K562 (cell line): ENCODE measurements around the gene BRME1. TPM values are rescaled to one million over a fixed set of nuclear protein-coding genes. Genes with fewer than 3 reads are reported as not detected.

Source experiments
- ARHGAP35 ChIP-seq: fragments of 450-650 bp; IDR thresholded peaks from 2 replicates; pipeline ENCODE4 v1.6.1; 2018; ENCODE audit not compliant: partially characterized antibody
- ARID1B ChIP-seq: fragments of 450-650 bp; IDR thresholded peaks from 2 replicates; pipeline ENCODE4 v1.6.1; 2016; ENCODE audit warnings: antibody characterized with exemption, mild to moderate bottlenecking, inconsistent platforms
- ATF1 ChIP-seq, 2 experiments: fragments of 450-650 bp in 1 of 2; IDR thresholded peaks; 2 replicates each; pipeline ENCODE4 v1.6.1; 2016; ENCODE audit warnings: missing compliant biosample characterization in 1 of 2, missing genetic modification characterization in 1 of 2
- BRD4 ChIP-seq: fragments of 200-600 bp; sonication (generic); IDR thresholded peaks from 2 replicates; pipeline ENCODE4 v1.6.1; 2017; ENCODE audit warnings: inconsistent platforms
- DNMT1 ChIP-seq: fragments of 450-650 bp; IDR thresholded peaks from 2 replicates; pipeline ENCODE4 v1.6.1; 2016; ENCODE audit warnings: antibody characterized with exemption, mild to moderate bottlenecking
- EHMT2 ChIP-seq: fragments of 450-650 bp; IDR thresholded peaks from 2 replicates; pipeline ENCODE4 v1.6.1; 2018; ENCODE audit warnings: antibody characterized with exemption
- FOXA3 ChIP-seq, 2 experiments: fragments of 450-650 bp in 1 of 2; sonication (generic) in 1 of 2; formaldehyde crosslinking; IDR thresholded peaks in 1 of 2; conservative IDR thresholded peaks in 1 of 2; 2 replicates each; pipeline versions ENCODE4 v1.4.0 to v1.8.0; 2020 to 2022; ENCODE audit warnings: mild to moderate bottlenecking in 2 of 2, missing genetic modification reagents in 1 of 2
- HNRNPL ChIP-seq: fragments of 200-400 bp; formaldehyde crosslinking; IDR thresholded peaks from 2 replicates; pipeline ENCODE4 v1.6.1; 2017; ENCODE audit warnings: low read depth, mild to moderate bottlenecking, low read length
- MTA3 ChIP-seq: fragments of 450-650 bp; formaldehyde crosslinking; IDR thresholded peaks from 2 replicates; pipeline ENCODE4 v1.6.1; 2017; ENCODE audit warnings: mild to moderate bottlenecking, borderline replicate concordance
- SMAD3 ChIP-seq: fragments of 450-650 bp; formaldehyde crosslinking; conservative IDR thresholded peaks from 2 replicates; pipeline ENCODE4 v1.4.0; 2020; ENCODE audit warnings: mild to moderate bottlenecking
- SMARCA4 ChIP-seq: fragments of 450-650 bp; IDR thresholded peaks from 2 replicates; pipeline ENCODE4 v1.6.1; 2016
- SPI1 ChIP-seq: IDR thresholded peaks from 2 replicates; pipeline ENCODE4 v1.6.1; 2011; ENCODE audit warnings: low read depth, low read length, control low read depth, borderline replicate concordance
- SREBF2 ChIP-seq: sonication (generic); formaldehyde crosslinking; IDR thresholded peaks from 2 replicates; pipeline ENCODE4 v1.4.0; 2020; ENCODE audit warnings: mild to moderate bottlenecking, missing genetic modification reagents
- TCF7 ChIP-seq: sonication (generic); IDR thresholded peaks from 2 replicates; pipeline ENCODE4 v1.6.1; 2016; ENCODE audit warnings: antibody characterized with exemption, borderline replicate concordance
- ZNF583 ChIP-seq: fragments of 250-450 bp; sonication (Bioruptor Pico); IDR thresholded peaks from 2 replicates; pipeline ENCODE4 v1.4.0; 2020
- polyA plus RNA-seq, 8 experiments: library from polyadenylated mRNA; depleted of rRNA in 4 of 8; stranded (reverse) in 5 of 8; unstranded in 3 of 8; fragments of >200 nt; fragmentation: Nextera tagmentation in 2 of 8; fragmentation: Illumina TruSeq in 1 of 8; extraction: Ambion mirVana in 2 of 8; extraction: Trizol in 1 of 8; gene quantifications; 2 replicates each; pipeline versions ENCODE4 v1.2.1 to v1.2.3, GENCODE V29; 2011 to 2014; ENCODE audit warnings: inconsistent platforms in 1 of 8, missing spikeins in 1 of 8
- total RNA-seq, 7 experiments: library from RNA; depleted of rRNA in 6 of 7; stranded (reverse); fragments of >200 nt in 6 of 7; fragmentation: Illumina TruSeq in 2 of 7; extraction: Trizol in 2 of 7; gene quantifications; 2 replicates each; pipeline versions ENCODE4 v1.2.1 to v1.2.3, GENCODE V29; 2011 to 2021; ENCODE audit warnings: low replicate concordance in 1 of 7
- TF ChIP-seq, protein P1 (sequence below), 3 experiments: IDR thresholded peaks in 2 of 3; conservative IDR thresholded peaks in 1 of 3; 2 replicates each; pipeline ENCODE4 v1.5.1; 2011 to 2012; ENCODE audit warnings: low read length in 3 of 3, mild to moderate bottlenecking in 3 of 3, control low read depth in 2 of 3, improper control_type of control experiment in 1 of 3, inconsistent platforms in 1 of 3, low read depth in 1 of 3, mixed read lengths in 1 of 3, moderate library complexity in 1 of 3; ENCODE audit not compliant: insufficient read depth in 2 of 3
- TF ChIP-seq, protein P2 (sequence below): sonication (generic); formaldehyde crosslinking; IDR thresholded peaks from 2 replicates; pipeline ENCODE4 v1.8.0; 2022; ENCODE audit warnings: mild to moderate bottlenecking, missing genetic modification reagents
- TF ChIP-seq, protein P3 (sequence below): sonication (generic); formaldehyde crosslinking; IDR thresholded peaks from 2 replicates; pipeline ENCODE4 v1.8.1; 2023; ENCODE audit warnings: mild to moderate bottlenecking, missing genetic modification reagents
- TF ChIP-seq, protein P4 (sequence below): sonication (generic); formaldehyde crosslinking; IDR thresholded peaks from 2 replicates; pipeline ENCODE4 v1.8.0; 2022; ENCODE audit warnings: missing genetic modification reagents, mild to moderate bottlenecking, moderate library complexity, borderline replicate concordance
- TF ChIP-seq, protein P5 (sequence below): fragments of 450-650 bp; IDR thresholded peaks from 2 replicates; pipeline ENCODE4 v1.6.1; 2016; ENCODE audit warnings: mild to moderate bottlenecking

Gene BRME1
- total and polyA plus RNA-seq, 9 of the 15 experiments (the other 6 are each of a cell fraction or from before 2014, with no cell fraction given), result 0.75 to 6.1 (median 3.6) TPM

DNA sequence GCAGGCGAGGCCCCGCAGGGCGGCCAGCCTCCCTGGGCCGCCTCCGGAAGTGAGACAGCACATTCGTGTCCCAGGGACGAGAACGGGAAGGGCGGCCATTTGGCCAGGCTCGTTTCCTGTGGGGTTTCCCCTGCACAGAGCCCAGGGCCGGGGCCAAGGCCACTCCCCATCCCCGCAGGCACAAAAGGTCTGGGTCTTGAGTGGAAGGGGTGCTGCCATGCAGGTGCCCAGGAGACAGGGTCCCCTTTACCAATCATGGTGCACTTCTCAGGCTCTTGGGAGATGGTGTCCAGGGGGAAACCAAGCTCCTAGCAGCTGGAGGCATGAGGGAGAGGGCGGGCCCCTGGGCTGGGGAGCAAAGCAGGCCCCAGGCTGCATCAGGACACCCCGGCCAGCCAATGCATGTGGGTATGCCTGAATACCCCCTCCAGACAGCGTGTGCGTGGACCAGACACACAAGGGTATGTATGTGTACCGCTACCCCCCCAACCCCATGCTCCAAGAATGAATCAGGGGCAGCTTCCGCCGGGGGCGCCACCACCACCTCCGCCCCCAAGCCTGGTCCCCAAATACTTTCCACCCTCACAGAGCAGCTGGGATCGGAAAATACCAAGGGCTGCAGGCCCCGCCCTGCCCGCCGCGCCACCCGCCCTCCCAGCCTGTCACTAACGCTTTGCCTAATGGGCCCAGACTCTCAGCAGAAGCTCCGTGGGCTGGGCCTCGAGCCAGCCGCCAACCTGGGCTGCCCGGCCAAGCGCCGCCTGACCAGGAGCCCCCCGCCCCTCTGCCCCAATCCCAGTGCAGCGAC, 66.6 kb downstream of the BRME1 start (continued):
- TF ChIP-seq TCF7 (0 out of 2 replicates have a peak, but pooled peaks have one; percentile 50), SPI1 (peak; percentile 66; the same call in 1 of the 2 replicates), ARHGAP35 (no peak), FOXA3 (CRISPR knock-in tag; conservative IDR thresholded peaks at IDR 0.05 in 1 of 2, IDR thresholded peaks at IDR 0.05 in 1 of 2) (no peak), ARID1B (peak; percentile 47; the same call in 1 of the 2 replicates), SMAD3 (CRISPR knock-in tag) (0 out of 2 replicates have a peak, but pooled peaks have one; percentile 55), BRD4 (0 out of 2 replicates have a peak, but pooled peaks have one; percentile 51), HNRNPL (peak; percentile 79), SMARCA4 (peak; percentile 55; the same call in 1 of the 2 replicates), ATF1 (CRISPR knock-in tag; IDR thresholded peaks at IDR 0.05) (no peak), ATF1 (tag; IDR thresholded peaks at IDR 0.05) (peak; percentile 53; the same call in 1 of the 2 replicates), MTA3 (peak; percentile 67; the same call in 1 of the 2 replicates), SREBF2 (CRISPR knock-in tag) (no peak), ZNF583 (CRISPR knock-in tag) (0 out of 2 replicates have a peak, but pooled peaks have one; percentile 15), DNMT1 (0 out of 2 replicates have a peak, but pooled peaks have one; percentile 47), EHMT2 (no peak)
- TF ChIP-seq, protein P1, sequence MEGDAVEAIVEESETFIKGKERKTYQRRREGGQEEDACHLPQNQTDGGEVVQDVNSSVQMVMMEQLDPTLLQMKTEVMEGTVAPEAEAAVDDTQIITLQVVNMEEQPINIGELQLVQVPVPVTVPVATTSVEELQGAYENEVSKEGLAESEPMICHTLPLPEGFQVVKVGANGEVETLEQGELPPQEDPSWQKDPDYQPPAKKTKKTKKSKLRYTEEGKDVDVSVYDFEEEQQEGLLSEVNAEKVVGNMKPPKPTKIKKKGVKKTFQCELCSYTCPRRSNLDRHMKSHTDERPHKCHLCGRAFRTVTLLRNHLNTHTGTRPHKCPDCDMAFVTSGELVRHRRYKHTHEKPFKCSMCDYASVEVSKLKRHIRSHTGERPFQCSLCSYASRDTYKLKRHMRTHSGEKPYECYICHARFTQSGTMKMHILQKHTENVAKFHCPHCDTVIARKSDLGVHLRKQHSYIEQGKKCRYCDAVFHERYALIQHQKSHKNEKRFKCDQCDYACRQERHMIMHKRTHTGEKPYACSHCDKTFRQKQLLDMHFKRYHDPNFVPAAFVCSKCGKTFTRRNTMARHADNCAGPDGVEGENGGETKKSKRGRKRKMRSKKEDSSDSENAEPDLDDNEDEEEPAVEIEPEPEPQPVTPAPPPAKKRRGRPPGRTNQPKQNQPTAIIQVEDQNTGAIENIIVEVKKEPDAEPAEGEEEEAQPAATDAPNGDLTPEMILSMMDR (IDR thresholded peaks at IDR 0.05 in 2 of 3, conservative IDR thresholded peaks at IDR 0.05 in 1 of 3; ENCODE audit: insufficient read depth in 2 of 3, low read depth in 1 of 3, low read length in 3 of 3), result peak in 1 of 3 experiments; percentile 14; a peak in 1 of 6 replicates
- TF ChIP-seq, protein P2, sequence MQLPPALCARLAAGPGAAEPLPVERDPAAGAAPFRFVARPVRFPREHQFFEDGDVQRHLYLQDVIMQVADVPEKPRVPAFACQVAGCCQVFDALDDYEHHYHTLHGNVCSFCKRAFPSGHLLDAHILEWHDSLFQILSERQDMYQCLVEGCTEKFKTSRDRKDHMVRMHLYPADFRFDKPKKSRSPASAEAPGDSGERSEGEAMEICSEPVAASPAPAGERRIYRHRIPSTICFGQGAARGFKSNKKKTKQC (CRISPR knock-in tag), result no peak
- TF ChIP-seq, protein P3, sequence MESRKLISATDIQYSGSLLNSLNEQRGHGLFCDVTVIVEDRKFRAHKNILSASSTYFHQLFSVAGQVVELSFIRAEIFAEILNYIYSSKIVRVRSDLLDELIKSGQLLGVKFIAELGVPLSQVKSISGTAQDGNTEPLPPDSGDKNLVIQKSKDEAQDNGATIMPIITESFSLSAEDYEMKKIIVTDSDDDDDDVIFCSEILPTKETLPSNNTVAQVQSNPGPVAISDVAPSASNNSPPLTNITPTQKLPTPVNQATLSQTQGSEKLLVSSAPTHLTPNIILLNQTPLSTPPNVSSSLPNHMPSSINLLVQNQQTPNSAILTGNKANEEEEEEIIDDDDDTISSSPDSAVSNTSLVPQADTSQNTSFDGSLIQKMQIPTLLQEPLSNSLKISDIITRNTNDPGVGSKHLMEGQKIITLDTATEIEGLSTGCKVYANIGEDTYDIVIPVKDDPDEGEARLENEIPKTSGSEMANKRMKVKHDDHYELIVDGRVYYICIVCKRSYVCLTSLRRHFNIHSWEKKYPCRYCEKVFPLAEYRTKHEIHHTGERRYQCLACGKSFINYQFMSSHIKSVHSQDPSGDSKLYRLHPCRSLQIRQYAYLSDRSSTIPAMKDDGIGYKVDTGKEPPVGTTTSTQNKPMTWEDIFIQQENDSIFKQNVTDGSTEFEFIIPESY (CRISPR knock-in tag), result no peak; the same call in 1 of the 2 replicates
- TF ChIP-seq, protein P4, sequence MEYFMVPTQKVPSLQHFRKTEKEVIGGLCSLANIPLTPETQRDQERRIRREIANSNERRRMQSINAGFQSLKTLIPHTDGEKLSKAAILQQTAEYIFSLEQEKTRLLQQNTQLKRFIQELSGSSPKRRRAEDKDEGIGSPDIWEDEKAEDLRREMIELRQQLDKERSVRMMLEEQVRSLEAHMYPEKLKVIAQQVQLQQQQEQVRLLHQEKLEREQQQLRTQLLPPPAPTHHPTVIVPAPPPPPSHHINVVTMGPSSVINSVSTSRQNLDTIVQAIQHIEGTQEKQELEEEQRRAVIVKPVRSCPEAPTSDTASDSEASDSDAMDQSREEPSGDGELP (CRISPR knock-in tag), result peak; percentile 86
- TF ChIP-seq, protein P5, sequence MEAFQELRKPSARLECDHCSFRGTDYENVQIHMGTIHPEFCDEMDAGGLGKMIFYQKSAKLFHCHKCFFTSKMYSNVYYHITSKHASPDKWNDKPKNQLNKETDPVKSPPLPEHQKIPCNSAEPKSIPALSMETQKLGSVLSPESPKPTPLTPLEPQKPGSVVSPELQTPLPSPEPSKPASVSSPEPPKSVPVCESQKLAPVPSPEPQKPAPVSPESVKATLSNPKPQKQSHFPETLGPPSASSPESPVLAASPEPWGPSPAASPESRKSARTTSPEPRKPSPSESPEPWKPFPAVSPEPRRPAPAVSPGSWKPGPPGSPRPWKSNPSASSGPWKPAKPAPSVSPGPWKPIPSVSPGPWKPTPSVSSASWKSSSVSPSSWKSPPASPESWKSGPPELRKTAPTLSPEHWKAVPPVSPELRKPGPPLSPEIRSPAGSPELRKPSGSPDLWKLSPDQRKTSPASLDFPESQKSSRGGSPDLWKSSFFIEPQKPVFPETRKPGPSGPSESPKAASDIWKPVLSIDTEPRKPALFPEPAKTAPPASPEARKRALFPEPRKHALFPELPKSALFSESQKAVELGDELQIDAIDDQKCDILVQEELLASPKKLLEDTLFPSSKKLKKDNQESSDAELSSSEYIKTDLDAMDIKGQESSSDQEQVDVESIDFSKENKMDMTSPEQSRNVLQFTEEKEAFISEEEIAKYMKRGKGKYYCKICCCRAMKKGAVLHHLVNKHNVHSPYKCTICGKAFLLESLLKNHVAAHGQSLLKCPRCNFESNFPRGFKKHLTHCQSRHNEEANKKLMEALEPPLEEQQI, result no peak
